ENCODE data around the gene NFATC2.

Gene NFATC2

DNA sequence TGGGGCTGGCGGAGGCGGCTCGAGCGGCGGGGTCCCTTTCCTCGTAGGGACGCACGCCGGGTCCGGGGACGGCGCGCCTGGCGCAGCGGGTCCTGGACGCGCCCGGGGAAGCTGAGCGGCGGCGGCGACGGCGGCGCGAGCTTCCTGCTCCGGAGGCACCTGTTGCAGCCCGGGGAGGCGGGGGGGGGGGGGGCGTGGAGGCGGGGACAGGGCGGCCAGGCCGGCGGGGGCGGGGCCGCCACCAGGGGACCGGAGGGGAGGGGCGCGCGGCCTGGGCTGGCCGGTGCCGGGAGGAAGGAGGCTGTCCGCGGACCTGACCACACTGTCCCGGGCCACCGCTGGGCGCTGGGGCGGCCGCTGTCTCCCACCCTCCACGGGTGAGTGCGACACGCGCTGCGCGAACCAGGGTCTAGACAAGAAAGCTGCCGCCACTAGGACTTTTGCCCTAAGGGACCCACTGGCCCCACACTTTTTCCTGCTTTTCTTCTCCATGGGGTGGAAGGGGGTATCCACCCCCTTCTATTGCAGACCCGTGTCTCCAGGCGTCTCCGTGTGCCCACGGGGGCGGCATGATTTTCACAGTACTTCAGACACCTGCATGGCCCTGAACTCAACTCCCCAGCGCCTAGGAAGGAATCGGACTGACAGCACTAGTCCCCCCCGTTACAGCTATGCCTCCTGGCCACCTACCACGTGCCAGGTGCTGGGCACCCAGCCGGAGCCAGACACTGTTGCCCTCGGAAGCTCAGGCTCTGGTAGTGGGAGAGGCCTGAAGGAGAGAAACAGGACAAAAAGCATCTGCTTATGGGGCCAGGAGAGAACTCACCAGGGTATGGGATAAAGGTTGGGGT, at the start of gene NFATC2:
Gene NFATC2, minus strand, starts transcription at position 149 of the 851 bp plus-strand sequence. CDS start 220 bp downstream, outside the sequence.
- TF ChIP-seq CTCF (conservative IDR thresholded peaks at IDR 0.05; ENCODE audit: low read length) (no peak), EZH2phosphoT487 (IDR thresholded peaks at IDR 0.05; ENCODE audit: borderline replicate concordance) (no peak)
- no peaks in the 10 kb centered on the region for H3K27me3 ChIP-seq (ENCODE audit: insufficient read depth, low read length, poor library complexity, severe bottlenecking)
- H4K20me1 ChIP-seq (ENCODE audit: insufficient read depth, low read length, poor library complexity, severe bottlenecking) = peaks cover 22% of the 10 kb centered on the region
- H3K9me3 ChIP-seq (ENCODE audit: insufficient read depth, low read depth, low read length) = no peaks in the 10 kb centered on the region
- peak within 1 kb of the TSS; percentile 93 for H3K4me3 ChIP-seq (ENCODE audit: low read length, poor library complexity, severe bottlenecking)
- no peaks in the 10 kb centered on the region for H3F3A ChIP-seq (ENCODE audit: low read depth)
- peaks cover 31% of the 10 kb centered on the region for H3K79me2 ChIP-seq (ENCODE audit: insufficient read depth, low read length)
- H3K9ac ChIP-seq (ENCODE audit: low read depth, low read length, poor library complexity, severe bottlenecking) = peak within 1 kb of the TSS; percentile 94
- peaks cover 41% of the 10 kb centered on the region for H3K4me1 ChIP-seq (ENCODE audit: insufficient read depth, low read length, poor library complexity, severe bottlenecking)
- H2AFZ ChIP-seq (ENCODE audit: low read length) = peak within 1 kb of the TSS; percentile 79
- no peaks in the 10 kb centered on the region for H3K36me3 ChIP-seq (ENCODE audit: insufficient read depth, low read length)
- no peaks in the 10 kb centered on the region for H3K9me2 ChIP-seq (replicated peaks; ENCODE audit: low read depth, low read length)
- peak within 1 kb of the TSS; percentile 76 for H3K4me2 ChIP-seq (ENCODE audit: low read depth, low read length, poor library complexity, severe bottlenecking)

DNA sequence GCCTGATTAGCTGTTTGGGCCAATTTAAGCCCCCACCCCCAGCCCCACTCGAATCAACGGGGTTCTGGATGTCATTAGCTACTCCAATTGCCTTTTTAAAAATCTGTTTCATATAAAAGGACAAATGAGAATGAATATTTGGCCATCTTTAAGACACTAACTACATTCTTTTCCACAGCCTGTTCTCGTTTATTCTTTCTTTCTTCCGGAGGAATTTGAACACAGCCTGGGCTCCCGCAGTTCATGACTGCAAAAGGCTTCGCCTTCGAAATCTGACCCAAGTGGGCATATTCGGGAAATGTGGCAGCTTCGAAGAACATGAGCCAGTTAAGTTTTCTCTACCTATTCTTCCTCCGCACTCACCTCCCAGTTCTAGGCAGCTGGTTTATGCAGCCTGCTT, 49.4 kb upstream of the NFATC2 start:
- H3K9ac ChIP-seq (ENCODE audit: low read depth, low read length, poor library complexity, severe bottlenecking) = no peak overlapping the region
- no peaks in the 10 kb centered on the region for H3K9me3 ChIP-seq (ENCODE audit: insufficient read depth, low read depth, low read length)
- no peak for TF ChIP-seq CTCF (conservative IDR thresholded peaks at IDR 0.05; ENCODE audit: low read length)
- no peak for TF ChIP-seq EZH2phosphoT487 (IDR thresholded peaks at IDR 0.05; ENCODE audit: borderline replicate concordance)
- H3K4me3 ChIP-seq (ENCODE audit: low read length, poor library complexity, severe bottlenecking) = no peak overlapping the region
- no peaks in the 10 kb centered on the region for H3K9me2 ChIP-seq (replicated peaks; ENCODE audit: low read depth, low read length)
- H4K20me1 ChIP-seq (ENCODE audit: insufficient read depth, low read length, poor library complexity, severe bottlenecking) = no peaks in the 10 kb centered on the region
- H3K36me3 ChIP-seq (ENCODE audit: insufficient read depth, low read length) = peaks cover 6% of the 10 kb centered on the region; the same call in 1 of the 2 replicates
- no peaks in the 10 kb centered on the region for H3K79me2 ChIP-seq (ENCODE audit: insufficient read depth, low read length)
- H3K4me1 ChIP-seq (ENCODE audit: insufficient read depth, low read length, poor library complexity, severe bottlenecking) = peaks cover 19% of the 10 kb centered on the region
- H2AFZ ChIP-seq (ENCODE audit: low read length) = no peak overlapping the region
- no peaks in the 10 kb centered on the region for H3K27me3 ChIP-seq (ENCODE audit: insufficient read depth, low read length, poor library complexity, severe bottlenecking)
- no peaks in the 10 kb centered on the region; the same call in 1 of the 2 replicates for H3F3A ChIP-seq (ENCODE audit: low read depth)
- H3K4me2 ChIP-seq (ENCODE audit: low read depth, low read length, poor library complexity, severe bottlenecking) = no peak overlapping the region

DNA sequence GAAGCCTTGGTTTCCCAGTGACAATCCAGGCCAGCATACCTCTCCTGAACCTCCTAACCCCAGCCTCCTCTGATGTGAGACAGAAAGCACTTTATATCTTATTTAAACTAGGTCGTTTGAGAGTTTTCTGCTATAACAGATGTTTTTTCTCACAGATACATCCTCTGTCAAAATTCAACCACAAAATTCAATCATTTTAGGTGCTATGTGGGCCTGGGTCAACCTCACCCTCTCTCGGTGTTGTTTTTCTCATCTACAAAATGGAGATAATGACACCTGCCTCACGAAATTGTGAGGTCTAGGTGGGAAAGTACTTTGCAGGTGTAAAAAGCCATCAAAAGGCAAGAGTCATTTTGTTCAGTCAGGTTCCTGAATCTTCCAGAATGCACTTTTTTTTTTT, 46.2 kb upstream of the NFATC2 start:
- TF ChIP-seq CTCF (conservative IDR thresholded peaks at IDR 0.05; ENCODE audit: low read length) = no peak
- no peak for TF ChIP-seq EZH2phosphoT487 (IDR thresholded peaks at IDR 0.05; ENCODE audit: borderline replicate concordance)
- Histone ChIP-seq H3K79me2 (ENCODE audit: insufficient read depth, low read length) (no peaks in the 10 kb centered on the region), H3K4me1 (ENCODE audit: insufficient read depth, low read length, poor library complexity, severe bottlenecking) (peaks cover 10% of the 10 kb centered on the region), H2AFZ (ENCODE audit: low read length) (no peak overlapping the region), H3K9ac (ENCODE audit: low read depth, low read length, poor library complexity, severe bottlenecking) (no peak overlapping the region), H4K20me1 (ENCODE audit: insufficient read depth, low read length, poor library complexity, severe bottlenecking) (no peaks in the 10 kb centered on the region), H3K4me3 (ENCODE audit: low read length, poor library complexity, severe bottlenecking) (no peak overlapping the region), H3K27me3 (ENCODE audit: insufficient read depth, low read length, poor library complexity, severe bottlenecking) (no peaks in the 10 kb centered on the region), H3K36me3 (ENCODE audit: insufficient read depth, low read length) (no peaks in the 10 kb centered on the region), H3K9me3 (ENCODE audit: insufficient read depth, low read depth, low read length) (no peaks in the 10 kb centered on the region), H3K4me2 (ENCODE audit: low read depth, low read length, poor library complexity, severe bottlenecking) (no peak overlapping the region), H3F3A (ENCODE audit: low read depth) (no peaks in the 10 kb centered on the region), H3K9me2 (replicated peaks; ENCODE audit: low read depth, low read length) (no peaks in the 10 kb centered on the region)
